ENCODE data around the gene MDGA2.

The MDGA2 gene

GRCh38 chr14:47705683-47706082 is 30.3 kb upstream of the MDGA2 start:
- TF ChIP-seq TCF12 (IDR thresholded peaks at IDR 0.05; ENCODE audit: low read depth): no peak
- no peak for TF ChIP-seq TAF1 (IDR thresholded peaks at IDR 0.05; ENCODE audit: low read depth)
- TF ChIP-seq USF1 (IDR thresholded peaks at IDR 0.05): no peak
- TF ChIP-seq EP300 (IDR thresholded peaks at IDR 0.05; ENCODE audit: borderline replicate concordance): no peak
- TF ChIP-seq CREB1 (IDR thresholded peaks at IDR 0.05; ENCODE audit: low read depth): no peak
- no peak for TF ChIP-seq EGR1 (IDR thresholded peaks at IDR 0.05)
- TF ChIP-seq REST (IDR thresholded peaks at IDR 0.05; ENCODE audit: low read depth): no peak
- TF ChIP-seq FOXM1 (IDR thresholded peaks at IDR 0.05; ENCODE audit: borderline replicate concordance, low read depth): no peak
- TF ChIP-seq RAD21 (IDR thresholded peaks at IDR 0.05; ENCODE audit: low read depth): no peak
- TF ChIP-seq ZBTB7A (IDR thresholded peaks at IDR 0.05; ENCODE audit: low read depth): no peak
- TF ChIP-seq YY1 (IDR thresholded peaks at IDR 0.05; ENCODE audit: low read depth): no peak
- TF ChIP-seq CEBPB (IDR thresholded peaks at IDR 0.05): no peak
- TF ChIP-seq TEAD4 (IDR thresholded peaks at IDR 0.05): no peak
- TF ChIP-seq MAX (IDR thresholded peaks at IDR 0.05): no peak
- TF ChIP-seq NFIC (IDR thresholded peaks at IDR 0.05): no peak

- TF ChIP-seq CREB1 (IDR thresholded peaks at IDR 0.05; ENCODE audit: low read depth): no peak
- TF ChIP-seq RAD21 (IDR thresholded peaks at IDR 0.05; ENCODE audit: low read depth): no peak
- TF ChIP-seq EGR1 (IDR thresholded peaks at IDR 0.05): no peak
- TF ChIP-seq TCF12 (IDR thresholded peaks at IDR 0.05; ENCODE audit: low read depth): no peak
- no peak for TF ChIP-seq MAX (IDR thresholded peaks at IDR 0.05)
- no peak for TF ChIP-seq TEAD4 (IDR thresholded peaks at IDR 0.05)
Measured at GRCh38 chr14:47691829-47692228, 16.4 kb upstream of the MDGA2 start.

- TF ChIP-seq RAD21 (IDR thresholded peaks at IDR 0.05; ENCODE audit: low read depth) (peak; percentile 23), YY1 (IDR thresholded peaks at IDR 0.05; ENCODE audit: low read depth) (no peak), NFIC (IDR thresholded peaks at IDR 0.05) (no peak), CEBPB (IDR thresholded peaks at IDR 0.05) (no peak), TEAD4 (IDR thresholded peaks at IDR 0.05) (no peak), FOXM1 (IDR thresholded peaks at IDR 0.05; ENCODE audit: borderline replicate concordance, low read depth) (no peak)
Measured at GRCh38 chr14:47678993-47679392, 3.6 kb upstream of the MDGA2 start.

GRCh38 chr14:47678157-47678556 is 2.8 kb upstream of the MDGA2 start:
- TF ChIP-seq RAD21 (IDR thresholded peaks at IDR 0.05; ENCODE audit: low read depth) (peak; percentile 16; the same call in 1 of the 2 replicates), CEBPB (IDR thresholded peaks at IDR 0.05) (no peak), TEAD4 (IDR thresholded peaks at IDR 0.05) (no peak), REST (IDR thresholded peaks at IDR 0.05; ENCODE audit: low read depth) (no peak), YY1 (IDR thresholded peaks at IDR 0.05; ENCODE audit: low read depth) (no peak), EP300 (IDR thresholded peaks at IDR 0.05; ENCODE audit: borderline replicate concordance) (no peak)

- TF ChIP-seq TAF1 (IDR thresholded peaks at IDR 0.05; ENCODE audit: low read depth): no peak
- TF ChIP-seq ZBTB7A (IDR thresholded peaks at IDR 0.05; ENCODE audit: low read depth): no peak
- no peak for TF ChIP-seq FOXM1 (IDR thresholded peaks at IDR 0.05; ENCODE audit: borderline replicate concordance, low read depth)
- no peak for TF ChIP-seq NFIC (IDR thresholded peaks at IDR 0.05)
- TF ChIP-seq TEAD4 (IDR thresholded peaks at IDR 0.05): no peak
- TF ChIP-seq EGR1 (IDR thresholded peaks at IDR 0.05): no peak
- no peak for TF ChIP-seq TCF12 (IDR thresholded peaks at IDR 0.05; ENCODE audit: low read depth)
- TF ChIP-seq CEBPB (IDR thresholded peaks at IDR 0.05): no peak
- TF ChIP-seq EP300 (IDR thresholded peaks at IDR 0.05; ENCODE audit: borderline replicate concordance): no peak
- TF ChIP-seq REST (IDR thresholded peaks at IDR 0.05; ENCODE audit: low read depth): no peak
- TF ChIP-seq RAD21 (IDR thresholded peaks at IDR 0.05; ENCODE audit: low read depth): no peak
- no peak for TF ChIP-seq YY1 (IDR thresholded peaks at IDR 0.05; ENCODE audit: low read depth)
- TF ChIP-seq MAX (IDR thresholded peaks at IDR 0.05): no peak
- no peak for TF ChIP-seq USF1 (IDR thresholded peaks at IDR 0.05)
- TF ChIP-seq CREB1 (IDR thresholded peaks at IDR 0.05; ENCODE audit: low read depth): no peak
Measured at GRCh38 chr14:47676315-47676617, 861 bp upstream of the MDGA2 start.
